Naive thymus-derived CD8-positive, alpha-beta T cell (primary cell): ENCODE measurements around the gene ITGAL. TPM values are rescaled to one million over a fixed set of nuclear protein-coding genes. Genes with fewer than 3 reads are reported as not detected.

Experiments used
- microRNA-seq: library from miRNA; unstranded; fragments of <30 nt; microRNA quantifications from one replicate; pipeline ENCODE4 v1.2.0, GENCODE V29; 2022; ENCODE audit warnings: borderline microRNAs expressed
- polyA plus RNA-seq, 3 donors: library from polyadenylated mRNA; unstranded; fragments of 300-500 nt; fragmentation: Illumina TruSeq; gene quantifications; one replicate each; pipeline ENCODE4 v1.2.3, GENCODE V29; 2021
- total RNA-seq, 8 experiments: library from RNA in 2 of 8; stranded (reverse) in 2 of 8; gene quantifications; one replicate each; pipeline ENCODE4 v1.2.3 and lab custom pipeline; 2021 to 2026

Gene ITGAL
- total and polyA plus RNA-seq, 5 experiments from 2014 or later: 121 to 339 (median 157) TPM

Small RNA genes within 50 kb of the gene (microRNA-seq; reads per million reads assigned to microRNA genes)
- gene MIR4518: 2.7 reads per million

Other genes starting within 250 kb of the ITGAL start
- gene NPIPB13, start 224.3 kb upstream of the ITGAL start, total RNA-seq: 10 to 100 TPM; 30.8 to 40.8 TPM
- gene NPIPB13, start 224.3 kb upstream of the ITGAL start, polyA plus RNA-seq: under 1 TPM; 0.22 to 0.59 (median 0.40) TPM
- 10 to 100 TPM; 62.9 to 66.8 TPM for gene CD2BP2, start 117.4 kb upstream of the ITGAL start, total RNA-seq
- 10 to 100 TPM; 20.6 to 21.9 (median 21.7) TPM for gene CD2BP2, start 117.4 kb upstream of the ITGAL start, polyA plus RNA-seq
- gene TBC1D10B, start 102.2 kb upstream of the ITGAL start, total RNA-seq: 10 to 100 TPM; 32.9 to 36.9 TPM
- 10 to 100 TPM in 1 of 3 donors, 1 to 10 TPM in 2; 6.6 to 10.5 (median 7.3) TPM for gene TBC1D10B, start 102.2 kb upstream of the ITGAL start, polyA plus RNA-seq
- 1 to 10 TPM in 1 of 2 experiments, not detected in 1; 1.9 TPM for gene MYL11, start 97.9 kb upstream of the ITGAL start, total RNA-seq
- gene MYL11, start 97.9 kb upstream of the ITGAL start, polyA plus RNA-seq: 1 to 10 TPM in 2 of 3 donors, not detected in 1; 1.1 to 4.2 TPM
- 100 to 1,000 TPM; 216 to 222 TPM for gene SEPTIN1, start 90.2 kb upstream of the ITGAL start, total RNA-seq
- gene SEPTIN1, start 90.2 kb upstream of the ITGAL start, polyA plus RNA-seq: 100 to 1,000 TPM; 178 to 249 (median 242) TPM
- 10 to 100 TPM; 12.7 to 14.3 TPM for gene ZNF48, start 77.3 kb upstream of the ITGAL start, total RNA-seq
- gene ZNF48, start 77.3 kb upstream of the ITGAL start, polyA plus RNA-seq: 10 to 100 TPM in 1 of 3 donors, 1 to 10 TPM in 2; 6.1 to 11.7 (median 7.5) TPM
- 1 to 10 TPM; 5.5 to 7.6 TPM for gene ZNF771, start 65.1 kb upstream of the ITGAL start, total RNA-seq
- 1 to 10 TPM; 2.1 to 6.7 (median 3.8) TPM for gene ZNF771, start 65.1 kb upstream of the ITGAL start, polyA plus RNA-seq
- gene DCTPP1, start 42.7 kb upstream of the ITGAL start, total RNA-seq: 10 to 100 TPM; 15.2 to 16.7 TPM
- 10 to 100 TPM; 63.0 to 79.6 (median 64.0) TPM for gene DCTPP1, start 42.7 kb upstream of the ITGAL start, polyA plus RNA-seq
- gene SEPHS2, start 26.9 kb upstream of the ITGAL start, total RNA-seq: 10 to 100 TPM; 52.3 to 55.1 TPM
- 10 to 100 TPM; 45.5 to 60.7 (median 55.0) TPM for gene SEPHS2, start 26.9 kb upstream of the ITGAL start, polyA plus RNA-seq
- 1 to 10 TPM; 8.3 to 8.5 TPM for gene ZNF768, start 53.8 kb downstream of the ITGAL start, total RNA-seq
- 1 to 10 TPM; 1.1 to 2.1 (median 1.5) TPM for gene ZNF768, start 53.8 kb downstream of the ITGAL start, polyA plus RNA-seq
- gene ZNF747, start 62.1 kb downstream of the ITGAL start, total RNA-seq: 10 to 100 TPM; 21.8 to 21.9 TPM
- 10 to 100 TPM in 2 of 3 donors, 1 to 10 TPM in 1; 9.5 to 12.0 (median 11.4) TPM for gene ZNF747, start 62.1 kb downstream of the ITGAL start, polyA plus RNA-seq
- 10 to 100 TPM; 18.8 to 19.3 TPM for gene ZNF764, start 85.6 kb downstream of the ITGAL start, total RNA-seq
- gene ZNF764, start 85.6 kb downstream of the ITGAL start, polyA plus RNA-seq: 1 to 10 TPM; 3.6 to 6.5 (median 4.0) TPM
- 10 to 100 TPM; 19.9 to 21.2 TPM for gene ZNF688, start 99.0 kb downstream of the ITGAL start, total RNA-seq
- 10 to 100 TPM; 21.2 to 22.0 (median 21.7) TPM for gene ZNF688, start 99.0 kb downstream of the ITGAL start, polyA plus RNA-seq
- 10 to 100 TPM; 22.8 to 23.3 TPM for gene ZNF785, start 113.0 kb downstream of the ITGAL start, total RNA-seq
- gene ZNF785, start 113.0 kb downstream of the ITGAL start, polyA plus RNA-seq: 1 to 10 TPM; 1.6 to 3.5 (median 3.4) TPM
- 10 to 100 TPM; 10.8 to 13.7 TPM for gene ZNF689, start 137.6 kb downstream of the ITGAL start, total RNA-seq
- gene ZNF689, start 137.6 kb downstream of the ITGAL start, polyA plus RNA-seq: 10 to 100 TPM in 2 of 3 donors, 1 to 10 TPM in 1; 7.7 to 12.5 (median 11.0) TPM
- gene PRR14, start 178.2 kb downstream of the ITGAL start, total RNA-seq: 10 to 100 TPM; 81.4 to 83.8 TPM
- 10 to 100 TPM; 13.3 to 22.3 (median 15.3) TPM for gene PRR14, start 178.2 kb downstream of the ITGAL start, polyA plus RNA-seq
- 100 to 1,000 TPM; 208 to 221 TPM for gene FBRS, start 185.7 kb downstream of the ITGAL start, total RNA-seq
- gene FBRS, start 185.7 kb downstream of the ITGAL start, polyA plus RNA-seq: 1 to 10 TPM; 3.2 to 8.0 (median 4.4) TPM
- 100 to 1,000 TPM; 107 to 110 TPM for gene SRCAP, start 226.4 kb downstream of the ITGAL start, total RNA-seq
- 10 to 100 TPM in 2 of 3 donors, 1 to 10 TPM in 1; 5.2 to 31.3 (median 14.9) TPM for gene SRCAP, start 226.4 kb downstream of the ITGAL start, polyA plus RNA-seq